HepG2 (cell line): ENCODE results near the gene GADL1. TPM values are rescaled to one million over a fixed set of nuclear protein-coding genes. Genes with fewer than 3 reads are reported as not detected.

Experiments used
- ATAC-seq: fragments of 200-7000 bp; cut with Tn5 transposase; 3 replicates; pipeline ENCODE4 v1.9.1; 2020; ENCODE audit warnings: mild to moderate bottlenecking, moderate library complexity
- BruUV-seq: library from RNA; stranded (reverse); fragments of 400-500 nt; replicated peaks from 2 replicates; lab custom pipeline; 2021; lab: Mats Ljungman, UMichigan
- CTCF ChIA-PET: fragments of 300-600 bp; formaldehyde crosslinking; extraction: SDS; loops from one replicate; lab custom pipeline; 2021; ENCODE audit warnings: low total read pairs, inconsistent platforms, low intra/inter-chr PET ratio; lab: Yijun Ruan, JAX
- POLR2A ChIA-PET: fragments of 350-600 bp; sonication (Branson Sonifier 250); formaldehyde crosslinking; loops from one replicate; lab custom pipeline; 2020; ENCODE audit warnings: antibody characterized with exemption, inconsistent platforms; lab: Yijun Ruan, JAX
- DNase-seq: peaks from one replicate; pipeline ENCODE4 v3.0.0-alpha.2; 2015; ENCODE audit warnings: low spot score
- FAIRE-seq: peaks from 3 replicates; lab custom pipeline; 2011; peaks lifted over from hg19 to GRCh38; lab: Jason Lieb, UNC
- H2AFZ ChIP-seq: one replicate; pipeline ENCODE4 v1.6.1; 2011; ENCODE audit warnings: low read length, inconsistent platforms
- H3K27ac ChIP-seq: fragments of 300-600 bp; 3 replicates; pipeline ENCODE4 v1.8.0; 2011; ENCODE audit warnings: mixed run types, mild to moderate bottlenecking, mixed read lengths, low read length, inconsistent platforms; ENCODE audit not compliant: insufficient read depth; ENCODE audit errors: extremely low read length
- H3K27me3 ChIP-seq, 2 experiments: fragments of 200-600 bp in 1 of 2; 2 replicates in 1 of 2; 3 replicates in 1 of 2; pipeline versions ENCODE4 v1.6.0 to v1.8.0; 2011; ENCODE audit warnings: low read length in 2 of 2, mild to moderate bottlenecking in 2 of 2, moderate library complexity in 2 of 2, inconsistent platforms in 1 of 2; ENCODE audit not compliant: insufficient read depth in 2 of 2, control insufficient read depth in 1 of 2
- H3K36me3 ChIP-seq, 2 experiments: fragments of 200-600 bp in 1 of 2; replicated peaks in 1 of 2; 2 replicates in 1 of 2; 3 replicates in 1 of 2; pipeline versions ENCODE4 v1.5.1 to v1.8.0; 2011; ENCODE audit warnings: low read length in 2 of 2, inconsistent platforms in 1 of 2; ENCODE audit not compliant: insufficient read depth in 2 of 2, control insufficient read depth in 1 of 2
- H3K4me1 ChIP-seq: 2 replicates; pipeline ENCODE4 v1.5.1; 2012; ENCODE audit warnings: low read length, inconsistent platforms; ENCODE audit not compliant: insufficient read depth
- H3K4me2 ChIP-seq: 2 replicates; pipeline ENCODE4 v1.6.0; 2011; ENCODE audit warnings: low read depth, low read length, inconsistent platforms
- H3K4me3 ChIP-seq, 3 experiments: fragments of 200-600 bp in 1 of 3; sonication (generic), shearing (Covaris generic) in 1 of 3; replicated peaks in 1 of 3; 2 replicates each; pipeline ENCODE4 v1.5.1; 2011 to 2016; ENCODE audit warnings: low read length in 3 of 3, inconsistent platforms in 2 of 3, low read depth in 2 of 3, mild to moderate bottlenecking in 2 of 3, control low read depth in 1 of 3, mixed read lengths in 1 of 3; ENCODE audit not compliant: insufficient read depth in 1 of 3
- H3K79me2 ChIP-seq: one replicate; pipeline ENCODE4 v1.6.1; 2011; ENCODE audit warnings: low read length, inconsistent platforms; ENCODE audit not compliant: insufficient read depth
- H3K9ac ChIP-seq: 2 replicates; pipeline ENCODE4 v1.6.0; 2011; ENCODE audit warnings: mild to moderate bottlenecking, low read depth, low read length, inconsistent platforms; ENCODE audit not compliant: insufficient read depth
- H3K9me3 ChIP-seq: 2 replicates; pipeline ENCODE4 v1.5.1; 2012; ENCODE audit warnings: mild to moderate bottlenecking, low read length
- H4K20me1 ChIP-seq: 2 replicates; pipeline ENCODE4 v1.6.0; 2011; ENCODE audit warnings: inconsistent platforms, mild to moderate bottlenecking, low read length, moderate library complexity; ENCODE audit not compliant: insufficient read depth
- AFF4 ChIP-seq: sonication (generic); formaldehyde crosslinking; IDR thresholded peaks from 2 replicates; pipeline ENCODE4 v1.4.0; 2020; ENCODE audit warnings: missing genetic modification reagents
- AGO2 ChIP-seq: fragments of 200-400 bp; formaldehyde crosslinking; optimal IDR thresholded peaks from 2 replicates; pipeline ENCODE3; 2017; ENCODE audit warnings: mild to moderate bottlenecking, low read depth, low read length, moderate library complexity
- BHLHE40 ChIP-seq: IDR thresholded peaks from 2 replicates; pipeline ENCODE4 v1.6.1; 2011; ENCODE audit warnings: low read length, improper control_type of control experiment
- KDM2A ChIP-seq: sonication (generic); formaldehyde crosslinking; IDR thresholded peaks from 2 replicates; pipeline ENCODE4 v1.4.0; 2020; ENCODE audit warnings: low read depth, missing genetic modification reagents, borderline replicate concordance
- MED1 ChIP-seq: sonication (generic); formaldehyde crosslinking; IDR thresholded peaks from 2 replicates; pipeline ENCODE4 v1.4.0; 2020; ENCODE audit warnings: missing genetic modification reagents
- MEF2D ChIP-seq: sonication (generic); formaldehyde crosslinking; IDR thresholded peaks from 2 replicates; pipeline ENCODE4 v1.5.1; 2020; ENCODE audit warnings: mild to moderate bottlenecking, missing genetic modification reagents
- NFIC ChIP-seq: IDR thresholded peaks from 2 replicates; pipeline ENCODE4 v1.6.1; 2012; ENCODE audit warnings: mild to moderate bottlenecking, low read length, inconsistent platforms
- PAF1 ChIP-seq: IDR thresholded peaks from 2 replicates; pipeline ENCODE4 v1.6.1; 2016; ENCODE audit warnings: missing genetic modification reagents, missing compliant biosample characterization
- POLR2A ChIP-seq, 2 experiments: IDR thresholded peaks; 2 replicates each; pipeline ENCODE4 v1.6.1; 2011; ENCODE audit warnings: low read depth in 2 of 2, low read length in 2 of 2, mild to moderate bottlenecking in 1 of 2, moderate library complexity in 1 of 2; ENCODE audit not compliant: insufficient read depth in 1 of 2
- POLR2AphosphoS2 ChIP-seq: IDR thresholded peaks from 2 replicates; pipeline ENCODE4 v1.6.1; 2011; ENCODE audit warnings: low read depth, low read length, improper control_type of control experiment
- POLR2AphosphoS5 ChIP-seq: IDR thresholded peaks from 2 replicates; pipeline ENCODE4 v1.6.1; 2012; ENCODE audit warnings: low read depth, low read length
- POLR2G ChIP-seq: fragments of 200-400 bp; formaldehyde crosslinking; IDR thresholded peaks from 2 replicates; pipeline ENCODE4 v1.6.1; 2018; ENCODE audit warnings: mild to moderate bottlenecking, low read depth, low read length, moderate library complexity
- RBM22 ChIP-seq: fragments of 200-400 bp; formaldehyde crosslinking; optimal IDR thresholded peaks from 2 replicates; pipeline ENCODE3; 2017; ENCODE audit warnings: mild to moderate bottlenecking, low read length, moderate library complexity
- TOPORS ChIP-seq: sonication (generic); formaldehyde crosslinking; IDR thresholded peaks from 2 replicates; pipeline ENCODE4 v1.8.0; 2023; ENCODE audit warnings: mild to moderate bottlenecking, missing genetic modification reagents
- ZNF180 ChIP-seq: sonication (generic); formaldehyde crosslinking; IDR thresholded peaks from 2 replicates; pipeline ENCODE4 v1.4.0; 2020; ENCODE audit warnings: low read depth, missing genetic modification reagents, borderline replicate concordance
- WGBS: methylation state at CpG from one replicate; pipeline ENCODE4 v1.1.6; 2017; ENCODE audit warnings: low lambda C conversion rate; 5-methylcytosine and 5-hydroxymethylcytosine counted together
- in situ Hi-C: cut with HindIII; loops from 2 replicates; pipeline ENCODE4 v1.10.0; 2017; ENCODE audit warnings: low pct_unique_long_range_greater_than_20kb; ENCODE audit not compliant: extremely low pct_ligation_motif_present
- intact Hi-C: fragments of 100-400 bp; cut with micrococcal nuclease; formaldehyde crosslinking; loops from one replicate; pipeline ENCODE4 v1.10.0; 2022; ENCODE audit not compliant: unreplicated experiment
- polyA plus RNA-seq, 8 experiments: library from polyadenylated mRNA; depleted of rRNA in 3 of 8; stranded (reverse) in 7 of 8; unstranded in 1 of 8; fragments of >200 nt; fragmentation: Illumina TruSeq in 4 of 8; extraction: Trizol in 4 of 8; gene quantifications; 2 replicates each; pipeline versions ENCODE4 v1.2.1 to v1.2.3, GENCODE V29; 2011 to 2016; ENCODE audit warnings: low read depth in 4 of 8, missing spikeins in 1 of 8, mixed read lengths in 1 of 8; ENCODE audit not compliant: insufficient read depth in 1 of 8
- total RNA-seq, 5 experiments: library from RNA; depleted of rRNA; stranded (reverse); fragments of >200 nt; fragmentation: Illumina TruSeq; extraction: Trizol; gene quantifications; 2 replicates each; pipeline ENCODE4 v1.2.3, GENCODE V29; 2016; ENCODE audit warnings: low read depth in 1 of 5
- TF ChIP-seq, protein P1 (sequence below): sonication (generic); formaldehyde crosslinking; conservative IDR thresholded peaks from 2 replicates; pipeline ENCODE4 v1.5.0; 2020; ENCODE audit warnings: missing genetic modification reagents

Gene GADL1
- total and polyA plus RNA-seq, 2 of the 13 experiments (the other 11 are each of a cell fraction or from before 2014, with no cell fraction given) = not detected

DNA sequence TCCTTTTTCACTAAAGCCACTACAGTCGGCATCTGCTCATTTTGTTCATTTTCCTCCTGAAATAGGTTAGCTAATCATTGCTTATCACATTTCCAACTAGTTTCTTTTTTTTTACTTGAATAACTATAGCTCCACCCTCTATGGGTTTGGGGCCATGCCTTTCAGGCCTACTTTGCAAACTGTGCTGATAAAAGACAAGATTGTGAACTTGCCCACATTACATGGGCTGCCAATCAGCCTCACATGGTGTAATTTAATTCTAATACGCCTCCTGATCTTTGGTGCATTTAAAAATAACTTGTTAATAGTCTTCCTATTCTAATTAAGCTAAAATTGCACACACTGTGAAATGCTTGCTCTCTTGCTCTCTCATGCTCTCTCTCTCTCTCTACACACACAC is 197.6 kb downstream of the GADL1 start (continued):
- TF ChIP-seq, protein P1, sequence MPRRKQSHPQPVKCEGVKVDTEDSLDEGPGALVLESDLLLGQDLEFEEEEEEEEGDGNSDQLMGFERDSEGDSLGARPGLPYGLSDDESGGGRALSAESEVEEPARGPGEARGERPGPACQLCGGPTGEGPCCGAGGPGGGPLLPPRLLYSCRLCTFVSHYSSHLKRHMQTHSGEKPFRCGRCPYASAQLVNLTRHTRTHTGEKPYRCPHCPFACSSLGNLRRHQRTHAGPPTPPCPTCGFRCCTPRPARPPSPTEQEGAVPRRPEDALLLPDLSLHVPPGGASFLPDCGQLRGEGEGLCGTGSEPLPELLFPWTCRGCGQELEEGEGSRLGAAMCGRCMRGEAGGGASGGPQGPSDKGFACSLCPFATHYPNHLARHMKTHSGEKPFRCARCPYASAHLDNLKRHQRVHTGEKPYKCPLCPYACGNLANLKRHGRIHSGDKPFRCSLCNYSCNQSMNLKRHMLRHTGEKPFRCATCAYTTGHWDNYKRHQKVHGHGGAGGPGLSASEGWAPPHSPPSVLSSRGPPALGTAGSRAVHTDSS = no peak
- no peak for TF ChIP-seq MEF2D (CRISPR knock-in tag)
- TF ChIP-seq, all 625 proteins: peak for 0

- Histone ChIP-seq H3K27ac (no peak overlapping the region), H3K4me2 (no peak overlapping the region), H2AFZ (no peak overlapping the region), H3K9me3 (no peaks in the 10 kb centered on the region), H3K79me2 (no peaks in the 10 kb centered on the region), H3K9ac (no peak overlapping the region), H3K4me1 (peaks cover 20% of the 10 kb centered on the region), H3K4me3 (no peak overlapping the region), H3K36me3 (peaks cover 11 to 45% of the 10 kb centered on the region in 2 experiments)
- in situ Hi-C loops = no loop called here
- POLR2A ChIA-PET = interaction anchor here (0.8 kb wide), 1 partner anchor 25 kb away, joined by 4 read pairs; no protein-coding TSS in a partner anchor
- no peak for DNase-seq
- WGBS = 84% methylated on average over 3 of the region's 3 CpGs
- ATAC-seq = no peak
- no TSS peak for BruUV-seq
- peak; percentile 99 for TF ChIP-seq RBM22
- TF ChIP-seq NFIC = 0 out of 2 replicates have a peak, but pooled peaks have one; percentile 47
- 0 out of 2 replicates have a peak, but pooled peaks have one; percentile 18 for TF ChIP-seq TOPORS
- no peak for TF ChIP-seq BHLHE40
- peak; percentile 87 for TF ChIP-seq AGO2
- no peak for TF ChIP-seq AFF4 (CRISPR knock-in tag)
- 0 out of 2 replicates have a peak, but pooled peaks have one; percentile 34 for TF ChIP-seq MED1 (CRISPR knock-in tag)
- TF ChIP-seq PAF1 (CRISPR knock-in tag) = 0 out of 2 replicates have a peak, but pooled peaks have one; percentile 20
- no peak for TF ChIP-seq ZNF180
- TF ChIP-seq POLR2AphosphoS5 = peak; percentile 22
- peak; percentile 40 to 49; a peak in 2 of 4 replicates for TF ChIP-seq POLR2A (IDR thresholded peaks at IDR 0.05; ENCODE audit: insufficient read depth in 1 of 2, low read depth in 2 of 2, low read length in 2 of 2)
- peak; percentile 62; the same call in 1 of the 2 replicates for TF ChIP-seq KDM2A
- TF ChIP-seq POLR2AphosphoS2 = peak; percentile 83; the same call in 1 of the 2 replicates
- TF ChIP-seq POLR2G = peak; percentile 83
- TF ChIP-seq, all 625 proteins: peak for 11
- Histone ChIP-seq H3K27me3 (no peaks in the 10 kb centered on the region), H4K20me1 (peaks cover 15% of the 10 kb centered on the region)
- FAIRE-seq = no peak
- intact Hi-C loops = loop anchor here (10.0 kb wide), 1 partner anchor 202 kb away; no protein-coding TSS in a partner anchor
- CTCF ChIA-PET = no interaction called here
Observed at GRCh38 chr3:30696403-30696819, 198.1 kb downstream of the GADL1 start.
